HFF-Myc (cell line): ENCODE data around the gene IFNE.
A peak's percentile ranks its signal among the peaks of the same experiment; 100 is the strongest.

ENCODE experiments used
- DNase-seq: peaks from one replicate; pipeline ENCODE4 v3.0.0-alpha.2; 2011; ENCODE audit warnings: low read depth; ENCODE audit errors: extremely low read depth
- H3K4me3 ChIP-seq: replicated peaks from 2 replicates; pipeline ENCODE4 v1.5.1; 2011; ENCODE audit warnings: low read depth, mild to moderate bottlenecking, control low read depth, low read length
- TF ChIP-seq, protein P1 (sequence below): IDR thresholded peaks from 2 replicates; pipeline ENCODE4 v1.5.1; 2012; ENCODE audit warnings: mild to moderate bottlenecking, low read depth, low read length, control low read depth; ENCODE audit errors: missing control alignments

Gene IFNE

DNA sequence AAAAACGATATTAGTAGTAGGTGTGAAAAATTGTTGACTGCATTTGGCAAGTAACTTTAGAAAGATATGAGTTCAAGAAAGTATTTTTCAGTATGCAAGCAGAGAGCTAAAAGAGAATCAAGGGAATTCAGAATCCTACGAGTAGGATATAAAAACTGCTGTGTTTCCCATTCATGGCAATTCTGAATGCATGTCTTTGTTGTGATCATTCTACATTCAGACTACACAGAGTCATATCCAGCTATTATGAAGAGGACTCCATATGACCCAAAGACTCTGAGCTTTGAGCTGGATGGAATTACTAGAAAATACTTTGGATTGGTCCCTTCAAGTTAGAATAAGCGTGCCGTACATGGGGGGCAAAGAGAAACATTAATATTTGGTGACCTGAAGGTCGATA, 12.0 kb downstream of the IFNE start:
- DNase-seq, result no peak
- TF ChIP-seq, protein P1, sequence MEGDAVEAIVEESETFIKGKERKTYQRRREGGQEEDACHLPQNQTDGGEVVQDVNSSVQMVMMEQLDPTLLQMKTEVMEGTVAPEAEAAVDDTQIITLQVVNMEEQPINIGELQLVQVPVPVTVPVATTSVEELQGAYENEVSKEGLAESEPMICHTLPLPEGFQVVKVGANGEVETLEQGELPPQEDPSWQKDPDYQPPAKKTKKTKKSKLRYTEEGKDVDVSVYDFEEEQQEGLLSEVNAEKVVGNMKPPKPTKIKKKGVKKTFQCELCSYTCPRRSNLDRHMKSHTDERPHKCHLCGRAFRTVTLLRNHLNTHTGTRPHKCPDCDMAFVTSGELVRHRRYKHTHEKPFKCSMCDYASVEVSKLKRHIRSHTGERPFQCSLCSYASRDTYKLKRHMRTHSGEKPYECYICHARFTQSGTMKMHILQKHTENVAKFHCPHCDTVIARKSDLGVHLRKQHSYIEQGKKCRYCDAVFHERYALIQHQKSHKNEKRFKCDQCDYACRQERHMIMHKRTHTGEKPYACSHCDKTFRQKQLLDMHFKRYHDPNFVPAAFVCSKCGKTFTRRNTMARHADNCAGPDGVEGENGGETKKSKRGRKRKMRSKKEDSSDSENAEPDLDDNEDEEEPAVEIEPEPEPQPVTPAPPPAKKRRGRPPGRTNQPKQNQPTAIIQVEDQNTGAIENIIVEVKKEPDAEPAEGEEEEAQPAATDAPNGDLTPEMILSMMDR, result no peak
- no peak overlapping the region for H3K4me3 ChIP-seq

DNA sequence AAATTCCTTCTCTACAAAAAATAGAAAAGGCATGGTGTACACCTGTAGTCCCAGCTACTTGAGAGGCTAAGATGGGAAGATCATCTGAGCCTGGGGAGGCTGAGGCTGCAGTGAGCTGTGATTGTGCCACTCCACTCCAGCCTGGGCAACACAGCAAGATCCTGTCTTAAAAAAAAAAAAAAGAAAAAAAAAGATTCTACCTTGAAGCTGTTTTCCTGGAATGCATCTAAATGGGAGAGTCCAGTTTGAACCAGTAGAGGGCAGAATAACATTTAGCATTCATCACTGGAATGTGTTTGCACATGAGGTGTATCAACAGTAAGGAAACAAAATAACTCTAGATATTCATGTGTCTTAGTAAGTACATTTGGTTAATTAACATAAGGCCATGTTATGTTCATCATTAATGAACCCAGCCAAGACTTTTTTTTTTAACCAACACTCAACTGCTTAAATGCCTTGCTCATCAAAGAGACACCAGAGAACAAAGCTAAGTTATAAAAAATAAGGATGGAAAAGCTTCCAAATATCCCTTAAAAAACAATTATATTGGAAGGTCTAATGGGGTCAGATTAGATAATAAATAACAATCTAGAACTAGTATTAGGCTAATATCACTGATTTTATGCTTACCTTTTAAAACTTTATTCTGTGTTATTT, 16.1 kb downstream of the IFNE start:
- H3K4me3 ChIP-seq, result no peak overlapping the region
- peak; percentile 71 for DNase-seq
- TF ChIP-seq, protein P1, result peak; percentile 65

DNA sequence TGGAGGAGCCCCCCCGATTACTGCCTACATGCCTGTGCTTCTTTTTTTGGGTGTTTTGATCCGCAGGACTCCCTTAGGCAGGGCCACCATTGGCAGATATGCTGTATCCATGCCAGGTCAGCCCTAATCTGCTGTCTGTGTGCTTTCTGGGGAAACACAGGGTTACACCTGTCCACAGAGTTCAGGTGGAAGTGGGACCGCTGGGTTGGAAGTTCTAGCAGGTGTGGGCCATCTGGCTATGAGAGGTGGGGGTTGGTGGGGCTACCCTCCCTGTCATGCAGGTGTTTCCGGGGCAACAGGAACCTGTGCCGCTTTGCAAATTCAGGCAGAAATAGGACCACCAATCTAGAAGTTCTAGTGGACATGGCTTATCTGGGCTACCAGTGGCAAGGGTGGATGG, 17.0 kb downstream of the IFNE start:
- DNase-seq, result no peak
- TF ChIP-seq, protein P1, result no peak
- H3K4me3 ChIP-seq, result no peak overlapping the region

DNA sequence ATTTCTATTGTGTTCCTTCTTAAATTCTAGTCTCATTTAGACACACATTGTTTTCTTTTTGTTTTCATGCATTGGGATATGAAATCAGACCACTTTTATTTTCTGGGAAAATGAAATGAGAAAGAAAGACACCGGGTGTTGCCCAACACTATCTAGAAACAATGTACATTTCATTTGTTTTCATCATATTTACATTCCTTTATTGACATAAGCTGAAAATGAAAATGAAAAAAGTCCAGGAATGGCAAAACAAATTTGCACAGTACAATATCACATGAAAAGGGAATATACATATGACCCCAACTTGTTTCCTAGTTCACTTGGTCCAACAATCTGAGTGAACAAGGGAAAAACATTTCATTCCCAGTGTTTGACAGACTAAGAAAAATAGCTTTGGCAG, 20.7 kb downstream of the IFNE start:
- no peak overlapping the region for H3K4me3 ChIP-seq
- TF ChIP-seq, protein P1, result no peak
- DNase-seq, result no peak

DNA sequence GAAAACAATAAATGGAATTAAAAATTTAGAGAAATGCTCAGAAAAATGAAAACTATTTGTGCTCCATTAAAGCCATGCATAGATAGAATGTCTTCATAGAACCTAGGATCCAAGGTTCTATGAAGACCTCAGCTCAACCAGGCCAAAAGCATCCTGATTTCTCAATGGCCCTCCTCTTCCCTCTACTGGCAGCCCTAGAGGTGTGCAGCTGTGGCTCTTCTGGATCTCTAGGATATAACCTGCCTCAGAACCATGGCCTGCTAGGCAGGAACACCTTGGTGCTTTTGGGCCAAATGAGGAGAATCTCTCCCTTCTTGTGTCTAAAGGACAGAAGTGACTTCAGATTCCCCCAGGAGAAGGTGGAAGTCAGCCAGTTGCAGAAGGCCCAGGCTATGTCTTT, 26.8 kb downstream of the IFNE start:
- no peak for DNase-seq
- H3K4me3 ChIP-seq, result no peak overlapping the region
- TF ChIP-seq, protein P1, result peak; percentile 71

DNA sequence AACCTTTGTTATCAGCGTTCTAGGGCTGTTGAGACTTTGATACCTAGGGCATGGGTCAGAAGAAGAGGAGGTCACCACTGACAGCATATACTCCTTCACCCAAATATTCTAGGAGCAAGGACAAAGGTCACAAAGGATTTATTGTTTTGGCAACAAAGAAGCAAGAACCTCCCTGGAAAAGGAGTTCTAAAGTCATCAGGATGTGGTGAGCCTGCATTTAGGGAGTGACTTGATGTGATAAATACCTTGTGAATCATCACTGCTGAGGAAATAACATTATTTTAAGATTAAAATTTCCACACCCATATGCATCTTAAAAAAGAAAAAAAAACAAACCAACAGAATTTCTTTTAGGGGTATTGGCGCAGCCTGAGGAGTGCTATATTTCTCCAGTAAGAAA, 28.0 kb downstream of the IFNE start:
- no peak for DNase-seq
- TF ChIP-seq, protein P1, result no peak

DNA sequence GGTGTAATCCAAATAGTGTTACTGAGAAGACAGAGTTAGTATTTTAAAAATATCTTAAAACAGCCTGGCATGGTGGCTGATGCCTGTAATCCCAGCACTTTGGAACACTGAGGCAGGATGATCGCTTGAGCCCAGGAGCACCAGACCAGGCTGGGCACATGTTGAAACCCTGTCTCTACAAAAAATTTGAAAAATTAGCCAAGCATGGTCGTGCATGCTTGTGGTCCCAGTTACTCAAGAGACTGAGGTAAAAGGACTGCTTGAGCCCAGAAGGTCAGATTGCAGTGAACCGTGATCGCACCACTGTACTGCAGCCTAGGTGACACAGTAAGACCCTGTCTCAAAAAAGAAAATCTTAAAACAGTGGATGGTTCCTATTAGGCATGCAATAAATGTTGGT, 29.4 kb downstream of the IFNE start:
- H3K4me3 ChIP-seq, result no peak overlapping the region
- DNase-seq, result no peak
- TF ChIP-seq, protein P1, result no peak

More for the DNA sequence above, 28.0 kb downstream of the IFNE start:
- H3K4me3 ChIP-seq, result no peak overlapping the region
